Right atrium auricular region (tissue), 2 donors: ENCODE data around the gene LRBA. TPM values are rescaled to one million over a fixed set of nuclear protein-coding genes. Genes with fewer than 3 reads are reported as not detected.

Experiments used
- DNase-seq: peaks from one replicate; pipeline ENCODE4 v3.0.0-alpha.2; 2019; ENCODE audit warnings: low spot score
- H3K27ac ChIP-seq, 2 donors: fragments of 200-600 bp; sonication (generic); 1 replicate in 1 of 2; 2 replicates in 1 of 2; pipeline ENCODE4 v1.5.1; 2016 to 2019
- H3K27me3 ChIP-seq, 2 donors: fragments of 200-600 bp; sonication (generic); one replicate each; pipeline versions ENCODE4 v1.5.1 to v1.6.0; 2017 to 2019
- H3K36me3 ChIP-seq: fragments of 200-600 bp; sonication (generic); one replicate; pipeline ENCODE4 v1.5.1; 2016
- H3K4me1 ChIP-seq, 2 donors: fragments of 200-600 bp; sonication (generic); one replicate each; pipeline versions ENCODE4 v1.5.1 to v1.6.0; 2017 to 2019
- H3K4me3 ChIP-seq, 2 donors: fragments of 200-600 bp; sonication (generic); 1 replicate in 1 of 2; 2 replicates in 1 of 2; pipeline ENCODE4 v1.5.1; 2017 to 2019; ENCODE audit warnings: mild to moderate bottlenecking in 1 of 2, moderate library complexity in 1 of 2
- H3K9me3 ChIP-seq, 2 donors: fragments of 200-600 bp; sonication (generic); one replicate each; pipeline ENCODE4 v1.5.1; 2019
- CTCF ChIP-seq, 2 donors: fragments of 200-600 bp; sonication (generic); IDR thresholded peaks; one replicate each; pipeline ENCODE4 v1.5.1; 2019; ENCODE audit warnings: antibody characterized with exemption in 2 of 2
- total RNA-seq, 2 donors: library from RNA; depleted of rRNA; stranded (reverse); fragments of >200 nt; gene quantifications; one replicate each; pipeline ENCODE4 v1.1.0, GENCODE V29; 2016

Gene LRBA
- total RNA-seq, 2 donors from 2014 or later, result 20.8 to 37.7 TPM

- Histone ChIP-seq H3K36me3 (no peaks in the 10 kb centered on the region), H3K4me3 (no peak overlapping the region), H3K4me1 (peaks cover 0 to 6% of the 10 kb centered on the region in 2 donors), H3K9me3 (no peaks in the 10 kb centered on the region), H3K27me3 (no peaks in the 10 kb centered on the region), H3K27ac (no peak overlapping the region)
- DNase-seq, result no peak
- TF ChIP-seq CTCF (IDR thresholded peaks at IDR 0.05), result no peak
Observed at GRCh38 chr4:150976478-150977118, 38.5 kb downstream of the LRBA start.

GRCh38 chr4:150974750-150975149, 40.3 kb downstream of the LRBA start:
- H3K4me3 ChIP-seq, result no peak overlapping the region

GRCh38 chr4:150974252-150974640, 40.8 kb downstream of the LRBA start:
- DNase-seq, result no peak
- Histone ChIP-seq H3K27ac (no peak overlapping the region), H3K36me3 (no peaks in the 10 kb centered on the region), H3K27me3 (no peaks in the 10 kb centered on the region), H3K4me3 (no peak overlapping the region), H3K4me1 (peaks cover 0 to 6% of the 10 kb centered on the region in 2 donors), H3K9me3 (no peaks in the 10 kb centered on the region)
- TF ChIP-seq CTCF (IDR thresholded peaks at IDR 0.05), result no peak

More at GRCh38 chr4:150974750-150975149, 40.3 kb downstream of the LRBA start:
- no peak for TF ChIP-seq CTCF (IDR thresholded peaks at IDR 0.05)
- Histone ChIP-seq H3K36me3 (no peaks in the 10 kb centered on the region), H3K9me3 (no peaks in the 10 kb centered on the region), H3K4me1 (peaks cover 0 to 6% of the 10 kb centered on the region in 2 donors), H3K27ac (no peak overlapping the region), H3K27me3 (no peaks in the 10 kb centered on the region)
- no peak for DNase-seq

GRCh38 chr4:150973626-150974251, 41.3 kb downstream of the LRBA start:
- H3K27me3 ChIP-seq, result no peaks in the 10 kb centered on the region
- DNase-seq, result no peak
- H3K36me3 ChIP-seq, result no peaks in the 10 kb centered on the region
- no peaks in the 10 kb centered on the region for H3K9me3 ChIP-seq
- TF ChIP-seq CTCF (IDR thresholded peaks at IDR 0.05), result no peak
- peaks cover 0 to 6% of the 10 kb centered on the region in 2 donors for H3K4me1 ChIP-seq
- no peak overlapping the region for H3K4me3 ChIP-seq
- no peak overlapping the region for H3K27ac ChIP-seq

- Histone ChIP-seq H3K27ac (no peak overlapping the region), H3K27me3 (no peaks in the 10 kb centered on the region), H3K4me1 (peaks cover 0 to 6% of the 10 kb centered on the region in 2 donors), H3K4me3 (no peak overlapping the region), H3K36me3 (no peaks in the 10 kb centered on the region), H3K9me3 (no peaks in the 10 kb centered on the region)
- DNase-seq, result no peak
- TF ChIP-seq CTCF (IDR thresholded peaks at IDR 0.05), result no peak
Observed at GRCh38 chr4:150972592-150972991, 42.5 kb downstream of the LRBA start.
